GM21360 (cell line): ENCODE data around the gene IGSF22.

ENCODE experiments used
- ATAC-seq: cut with Tn5 transposase; IDR thresholded peaks from one replicate; pipeline ENCODE4 v1.9.1; 2021; ENCODE audit warnings: mild to moderate bottlenecking, moderate library complexity; ENCODE audit not compliant: unreplicated experiment

Gene IGSF22

GRCh38 chr11:18714443-18714780 is 11.6 kb downstream of the IGSF22 start:
- no peak for ATAC-seq

- ATAC-seq, result no peak
Measured at GRCh38 chr11:18713646-18714442, 12.1 kb downstream of the IGSF22 start.

GRCh38 chr11:18710545-18710944 is 15.4 kb downstream of the IGSF22 start:
- no peak for ATAC-seq

DNA sequence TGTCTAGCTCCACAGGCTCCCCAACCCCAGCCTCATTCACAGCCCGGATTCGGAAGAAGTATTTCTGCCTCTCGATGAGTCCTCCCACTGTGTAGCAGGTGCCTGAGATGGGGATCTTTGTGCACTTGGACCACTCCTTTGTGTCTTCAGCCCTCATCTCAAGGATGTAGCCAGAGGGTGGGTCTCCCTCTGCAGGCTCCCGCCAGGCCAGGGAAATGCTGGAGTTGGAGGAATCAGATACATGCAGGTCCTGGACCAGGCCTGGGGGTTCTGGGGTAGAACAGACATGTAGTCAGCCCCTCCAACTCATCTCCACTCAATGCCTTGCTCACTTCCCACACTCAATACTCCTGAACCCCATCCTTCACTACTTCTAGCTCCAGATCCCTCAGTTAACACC is 16.6 kb downstream of the IGSF22 start:
- no peak for ATAC-seq

DNA sequence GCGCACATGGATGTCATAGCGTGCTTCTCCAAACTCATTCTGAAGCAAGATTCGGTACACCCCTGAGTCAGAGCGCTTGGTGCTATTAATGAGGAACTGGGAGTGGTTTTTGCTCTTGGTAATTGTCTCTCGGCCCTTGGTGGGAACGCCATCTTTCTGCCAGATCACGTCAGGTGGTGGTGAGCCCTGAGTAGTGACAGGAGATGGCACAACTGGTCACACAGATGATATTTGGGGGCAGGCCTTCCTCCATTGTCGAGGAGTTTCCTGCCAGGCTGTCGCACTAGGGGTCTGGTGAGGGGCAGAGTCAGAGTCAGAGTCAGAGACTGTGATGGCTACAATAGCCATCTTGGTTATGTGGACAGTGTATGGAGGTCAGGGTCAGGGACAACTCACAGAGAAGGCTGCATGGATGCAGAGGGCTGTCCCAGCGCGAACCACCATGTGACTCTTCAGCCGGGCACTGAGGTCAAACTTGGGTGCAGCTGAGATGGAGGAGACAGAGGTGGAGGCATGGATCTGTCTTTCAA is 18.1 kb downstream of the IGSF22 start:
- ATAC-seq, result no peak

- ATAC-seq, result peak; percentile 71
Measured at GRCh38 chr11:18706330-18707243, 19.4 kb downstream of the IGSF22 start.

DNA sequence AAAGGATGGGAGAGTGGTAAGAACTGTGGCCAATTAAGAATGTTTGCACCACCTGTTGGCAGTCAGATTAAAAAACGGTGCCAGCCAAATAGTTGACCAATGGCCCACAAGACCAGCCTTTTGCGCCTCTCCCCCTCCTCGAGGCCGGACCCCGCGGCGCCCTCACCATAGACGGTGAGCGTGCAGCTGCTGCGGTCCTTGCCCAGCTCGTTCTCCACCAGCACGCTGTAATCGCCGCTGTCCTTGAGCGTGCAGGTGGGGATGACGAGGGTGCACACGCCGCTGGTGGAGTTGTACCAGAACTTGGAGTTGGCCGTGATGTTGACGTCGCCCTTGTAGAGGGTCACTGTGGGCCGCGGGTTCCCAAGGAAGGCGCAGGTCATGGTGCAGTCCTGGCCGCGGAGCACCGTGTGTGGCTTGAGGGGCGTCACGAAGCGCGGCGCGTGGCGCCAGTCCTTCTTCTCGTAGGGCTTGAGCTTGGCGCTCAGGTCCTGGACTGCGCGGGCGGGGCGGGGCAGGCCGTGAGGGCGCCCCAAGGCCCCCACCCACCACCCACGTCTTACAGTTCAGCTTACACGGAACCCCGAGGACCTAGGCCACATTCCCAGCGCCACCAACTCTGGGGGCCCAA is 20.2 kb downstream of the IGSF22 start:
- no peak for ATAC-seq

GRCh38 chr11:18704698-18705097 is 21.3 kb downstream of the IGSF22 start:
- no peak for ATAC-seq

GRCh38 chr11:18704045-18704645 is 21.8 kb downstream of the IGSF22 start:
- no peak for ATAC-seq

DNA sequence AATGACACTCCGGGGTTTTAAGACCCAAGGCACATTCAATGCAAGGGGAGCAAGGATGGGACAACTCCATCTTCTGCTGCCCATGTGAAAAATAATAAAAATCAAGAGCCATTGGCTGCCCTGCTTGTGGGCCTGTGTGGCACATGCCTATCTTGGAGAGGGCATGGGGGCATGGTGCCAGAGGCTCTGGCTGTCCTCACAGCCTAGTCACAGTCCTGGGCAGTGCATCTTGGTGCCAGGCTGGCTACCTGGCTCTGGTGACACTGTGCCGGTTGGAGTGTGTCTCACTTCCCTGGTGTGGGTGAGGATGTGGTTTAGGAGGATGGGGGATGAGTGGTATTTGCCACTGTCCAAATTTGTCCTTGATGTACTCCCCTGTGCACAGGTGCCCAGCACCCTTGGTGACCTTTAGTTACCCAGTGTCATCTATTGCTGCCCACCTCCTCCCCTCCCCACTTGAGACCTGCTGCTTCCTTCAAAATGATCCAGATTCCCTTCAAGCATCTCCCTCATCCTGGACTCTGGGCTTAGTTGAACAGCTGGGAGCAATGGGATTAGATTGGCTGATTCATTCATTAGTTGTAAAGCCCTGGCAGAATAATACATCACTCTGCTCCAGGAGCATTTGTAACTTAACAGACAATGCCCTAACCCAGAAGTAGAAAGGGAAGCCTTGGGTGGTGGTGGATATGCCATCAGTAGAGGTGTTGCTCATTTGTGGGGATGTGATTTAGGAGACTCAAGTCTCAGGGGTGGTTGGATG is 22.8 kb downstream of the IGSF22 start:
- no peak for ATAC-seq

GRCh38 chr11:18701614-18702216 is 24.3 kb downstream of the IGSF22 start:
- no peak for ATAC-seq

GRCh38 chr11:18700872-18701271 is 25.1 kb downstream of the IGSF22 start:
- ATAC-seq, result no peak

DNA sequence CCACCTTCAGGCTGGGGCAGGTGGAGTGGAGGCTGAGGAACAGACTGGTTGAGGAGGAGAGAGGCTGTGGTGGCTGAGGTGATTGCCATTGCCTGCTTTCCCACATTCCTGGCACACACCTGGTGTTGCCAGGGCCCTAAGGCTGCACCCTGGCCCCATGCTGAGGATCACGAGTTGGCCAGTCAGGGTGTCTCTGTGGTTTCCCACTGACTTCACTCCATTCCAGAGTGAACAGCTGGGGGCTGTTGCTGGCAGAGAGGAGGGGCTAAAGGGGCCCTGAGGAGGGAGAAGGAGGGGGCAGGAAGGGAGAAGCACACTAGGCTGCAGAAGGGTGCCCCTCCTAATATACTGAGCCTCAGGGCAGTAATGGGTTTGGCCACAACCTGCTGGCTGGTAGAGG is 25.6 kb downstream of the IGSF22 start:
- ATAC-seq, result no peak

- no peak for ATAC-seq
Measured at GRCh38 chr11:18699848-18700261, 26.1 kb downstream of the IGSF22 start.

- ATAC-seq, result no peak
Measured at GRCh38 chr11:18699269-18699596, 26.8 kb downstream of the IGSF22 start.

- peak; percentile 83 for ATAC-seq
Measured at GRCh38 chr11:18698341-18699268, 27.4 kb downstream of the IGSF22 start, which contains the start of gene TMEM86A. Gene TMEM86A, plus strand, starts transcription at chr11:18698779. Its CDS starts 108 bp downstream, at chr11:18698887.

- ATAC-seq, result no peak
Measured at GRCh38 chr11:18697576-18697975, 28.4 kb downstream of the IGSF22 start.

- no peak for ATAC-seq
Measured at GRCh38 chr11:18696638-18697225, 29.3 kb downstream of the IGSF22 start.
